Activated CD4-positive, alpha-beta memory T cell treated with anti-CD3 and anti-CD28 coated beads, Interleukin-2, amount 10 ng/mL, durations not matched to agents 7 days and 5 days (primary cell): Measurements from ENCODE around the gene FOXN3. TPM values are rescaled to one million over a fixed set of nuclear protein-coding genes. Genes with fewer than 3 reads are reported as not detected.

ENCODE experiments used
- CTCF ChIA-PET: fragments of 350-600 bp; sonication (Branson Sonifier 250); formaldehyde crosslinking; loops from one replicate; lab custom pipeline; 2021; ENCODE audit warnings: antibody characterized with exemption, inconsistent platforms; lab: Charles Lee
- POLR2A ChIA-PET: fragments of 350-600 bp; sonication (Branson Sonifier 250); formaldehyde crosslinking; loops from one replicate; lab custom pipeline; 2021; ENCODE audit warnings: antibody characterized with exemption; lab: Charles Lee
- DNase-seq: peaks from one replicate; pipeline ENCODE4 v3.0.0-alpha.2; 2020
- H3K27ac Mint-ChIP-seq: one replicate; pipeline ENCODE4 v1.8.0; 2021; ENCODE audit warnings: mild to moderate bottlenecking, mixed read lengths
- H3K27me3 Mint-ChIP-seq: one replicate; pipeline ENCODE4 v1.8.0; 2021; ENCODE audit warnings: mixed read lengths
- H3K36me3 Mint-ChIP-seq: one replicate; pipeline ENCODE4 v1.8.0; 2021; ENCODE audit warnings: low read depth, mixed read lengths
- H3K4me1 Mint-ChIP-seq: one replicate; pipeline ENCODE4 v1.8.0; 2021; ENCODE audit warnings: mixed read lengths
- H3K4me3 Mint-ChIP-seq: one replicate; pipeline ENCODE4 v1.8.0; 2021; ENCODE audit warnings: mild to moderate bottlenecking, mixed read lengths
- H3K9me3 Mint-ChIP-seq: one replicate; pipeline ENCODE4 v1.8.0; 2021; ENCODE audit warnings: mixed read lengths
- total RNA-seq, 2 experiments: library from RNA; stranded (reverse); gene quantifications; one replicate each; pipeline ENCODE4 v1.2.3, GENCODE V29; 2021

FOXN3 gene
- total RNA-seq, 2 experiments from 2014 or later = 73.1 to 78.3 TPM

- Mint-ChIP-seq H3K4me3 (no peak overlapping the region), H3K4me1 (peaks cover 14% of the 10 kb centered on the region), H3K9me3 (no peaks in the 10 kb centered on the region), H3K36me3 (peaks cover 5% of the 10 kb centered on the region), H3K27me3 (no peaks in the 10 kb centered on the region), H3K27ac (no peak overlapping the region)
- POLR2A ChIA-PET = no interaction called here
- DNase-seq = no peak
- CTCF ChIA-PET = no interaction called here
Observed at GRCh38 chr14:89243286-89243685, 173.7 kb downstream of the FOXN3 start.

GRCh38 chr14:89242652-89243279, 174.3 kb downstream of the FOXN3 start:
- Mint-ChIP-seq H3K27ac (no peak overlapping the region), H3K36me3 (peaks cover 7% of the 10 kb centered on the region), H3K4me3 (no peak overlapping the region), H3K27me3 (no peaks in the 10 kb centered on the region), H3K9me3 (no peaks in the 10 kb centered on the region), H3K4me1 (peaks cover 14% of the 10 kb centered on the region)
- CTCF ChIA-PET = no interaction called here
- DNase-seq = no peak
- POLR2A ChIA-PET = no interaction called here

GRCh38 chr14:89241934-89242651, 174.9 kb downstream of the FOXN3 start:
- Mint-ChIP-seq H3K9me3 (no peaks in the 10 kb centered on the region), H3K4me1 (peaks cover 14% of the 10 kb centered on the region), H3K27me3 (no peaks in the 10 kb centered on the region), H3K36me3 (peaks cover 10% of the 10 kb centered on the region), H3K4me3 (no peak overlapping the region), H3K27ac (no peak overlapping the region)
- no peak for DNase-seq
- POLR2A ChIA-PET = no interaction called here
- CTCF ChIA-PET = no interaction called here

- POLR2A ChIA-PET = no interaction called here
- peaks cover 14% of the 10 kb centered on the region for H3K4me1 Mint-ChIP-seq
- peaks cover 10% of the 10 kb centered on the region for H3K36me3 Mint-ChIP-seq
- no peak overlapping the region for H3K27ac Mint-ChIP-seq
- H3K4me3 Mint-ChIP-seq = no peak overlapping the region
- DNase-seq = no peak
- CTCF ChIA-PET = no interaction called here
- H3K9me3 Mint-ChIP-seq = no peaks in the 10 kb centered on the region
- H3K27me3 Mint-ChIP-seq = no peaks in the 10 kb centered on the region
Observed at GRCh38 chr14:89241257-89241656, 175.8 kb downstream of the FOXN3 start.

- Mint-ChIP-seq H3K9me3 (no peaks in the 10 kb centered on the region), H3K4me3 (no peak overlapping the region), H3K27ac (no peak overlapping the region), H3K27me3 (no peaks in the 10 kb centered on the region), H3K36me3 (peaks cover 10% of the 10 kb centered on the region), H3K4me1 (peaks cover 14% of the 10 kb centered on the region)
- no peak for DNase-seq
- CTCF ChIA-PET = no interaction called here
- POLR2A ChIA-PET = no interaction called here
Observed at GRCh38 chr14:89240414-89240813, 176.6 kb downstream of the FOXN3 start.

GRCh38 chr14:89239023-89239422, 178.0 kb downstream of the FOXN3 start:
- Mint-ChIP-seq H3K27me3 (no peaks in the 10 kb centered on the region), H3K27ac (no peak overlapping the region), H3K4me3 (no peak overlapping the region), H3K9me3 (no peaks in the 10 kb centered on the region), H3K36me3 (peaks cover 10% of the 10 kb centered on the region), H3K4me1 (peaks cover 14% of the 10 kb centered on the region)
- ChIA-PET POLR2A (no interaction called here), CTCF (interaction anchor here (0.6 kb wide), 1 partner anchor 647 kb away, joined by 4 read pairs; no protein-coding TSS in a partner anchor)
- no peak for DNase-seq

GRCh38 chr14:89237921-89238529, 179.0 kb downstream of the FOXN3 start:
- no peak overlapping the region for H3K27ac Mint-ChIP-seq
- ChIA-PET CTCF (no interaction called here), POLR2A (no interaction called here)
- DNase-seq = no peak
- peaks cover 10% of the 10 kb centered on the region for H3K36me3 Mint-ChIP-seq
- no peaks in the 10 kb centered on the region for H3K9me3 Mint-ChIP-seq
- no peak overlapping the region for H3K4me3 Mint-ChIP-seq
- peaks cover 16% of the 10 kb centered on the region for H3K4me1 Mint-ChIP-seq
- H3K27me3 Mint-ChIP-seq = no peaks in the 10 kb centered on the region

GRCh38 chr14:89236851-89237250, 180.2 kb downstream of the FOXN3 start:
- Mint-ChIP-seq H3K36me3 (peaks cover 10% of the 10 kb centered on the region), H3K4me3 (no peak overlapping the region), H3K4me1 (peaks cover 16% of the 10 kb centered on the region), H3K27ac (no peak overlapping the region), H3K9me3 (no peaks in the 10 kb centered on the region), H3K27me3 (no peaks in the 10 kb centered on the region)
- ChIA-PET CTCF (no interaction called here), POLR2A (no interaction called here)
- no peak for DNase-seq

GRCh38 chr14:89233184-89233583, 183.8 kb downstream of the FOXN3 start:
- ChIA-PET POLR2A (no interaction called here), CTCF (no interaction called here)
- H3K27me3 Mint-ChIP-seq = no peaks in the 10 kb centered on the region
- H3K27ac Mint-ChIP-seq = no peak overlapping the region
- no peak for DNase-seq
- H3K36me3 Mint-ChIP-seq = peaks cover 5% of the 10 kb centered on the region
- no peak overlapping the region for H3K4me3 Mint-ChIP-seq
- no peaks in the 10 kb centered on the region for H3K9me3 Mint-ChIP-seq
- peaks cover 2% of the 10 kb centered on the region for H3K4me1 Mint-ChIP-seq

GRCh38 chr14:89232265-89233070, 184.6 kb downstream of the FOXN3 start:
- Mint-ChIP-seq H3K9me3 (no peaks in the 10 kb centered on the region), H3K4me3 (no peak overlapping the region), H3K36me3 (no peaks in the 10 kb centered on the region), H3K27me3 (no peaks in the 10 kb centered on the region), H3K4me1 (peaks cover 2% of the 10 kb centered on the region), H3K27ac (no peak overlapping the region)
- POLR2A ChIA-PET = no interaction called here
- DNase-seq = no peak
- CTCF ChIA-PET = no interaction called here

- ChIA-PET CTCF (no interaction called here), POLR2A (no interaction called here)
- Mint-ChIP-seq H3K27me3 (no peaks in the 10 kb centered on the region), H3K9me3 (no peaks in the 10 kb centered on the region), H3K4me1 (peaks cover 2% of the 10 kb centered on the region), H3K4me3 (no peak overlapping the region), H3K36me3 (no peaks in the 10 kb centered on the region), H3K27ac (no peak overlapping the region)
- no peak for DNase-seq
Observed at GRCh38 chr14:89231426-89232113, 185.5 kb downstream of the FOXN3 start.

GRCh38 chr14:89228921-89229639, 188.0 kb downstream of the FOXN3 start:
- no peak overlapping the region for H3K27ac Mint-ChIP-seq
- H3K27me3 Mint-ChIP-seq = no peaks in the 10 kb centered on the region
- DNase-seq = no peak
- no peak overlapping the region for H3K4me3 Mint-ChIP-seq
- H3K4me1 Mint-ChIP-seq = peaks cover 2% of the 10 kb centered on the region
- ChIA-PET POLR2A (no interaction called here), CTCF (no interaction called here)
- H3K9me3 Mint-ChIP-seq = no peaks in the 10 kb centered on the region
- H3K36me3 Mint-ChIP-seq = no peaks in the 10 kb centered on the region
